ENCODE results near the gene CCT8. TPM values are rescaled to one million over a fixed set of nuclear protein-coding genes. Genes with fewer than 3 reads are reported as not detected.

CCT8 gene
- total and polyA plus RNA-seq, 2 of the 4 experiments (the other 2 are of a cell fraction): 172 to 192 TPM

DNA sequence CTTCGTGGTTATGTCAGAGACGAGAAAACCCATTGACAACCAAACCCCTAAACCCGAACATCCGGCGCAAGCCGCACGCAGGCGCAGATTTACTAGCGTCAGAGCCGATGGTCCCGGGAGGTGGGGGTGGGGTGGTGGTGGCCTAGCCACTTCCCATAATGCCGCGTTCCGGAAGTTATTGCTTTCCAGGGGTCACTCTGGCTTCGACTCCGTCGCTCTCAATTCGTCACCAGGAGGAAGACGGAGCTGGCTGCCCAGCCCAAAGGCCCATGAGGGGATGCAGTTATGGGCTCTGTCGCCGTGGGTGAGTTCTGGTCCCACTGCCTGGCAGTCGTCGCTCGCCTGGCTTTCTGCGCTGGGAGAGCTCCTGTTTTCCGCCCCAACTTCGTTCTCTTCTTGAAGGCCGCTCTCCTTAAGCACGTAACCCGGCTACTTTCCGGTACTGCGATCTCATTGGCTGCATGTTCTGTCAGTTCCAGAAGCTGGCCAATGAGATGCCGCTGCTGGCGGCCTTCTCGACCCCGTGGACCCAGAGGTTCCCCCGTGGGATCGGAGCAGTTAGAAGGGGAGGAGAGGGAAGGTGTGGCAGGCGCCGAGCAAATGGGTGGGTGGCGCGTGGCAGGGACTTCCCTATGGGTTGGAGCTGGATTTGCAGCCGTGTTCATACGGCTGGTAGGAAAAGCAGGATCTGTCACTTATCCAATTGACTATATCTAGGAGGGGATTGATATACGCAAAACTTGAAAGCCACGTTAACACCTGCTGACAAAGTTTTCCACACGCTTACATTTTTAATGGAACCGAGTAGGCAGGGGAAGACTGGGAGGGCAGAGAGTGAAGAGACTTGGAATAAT is 48.7 kb downstream of the CCT8 start, which contains the start of gene USP16 (continued):
- no peak for TF ChIP-seq NFE2L2 (IDR thresholded peaks at IDR 0.05; ENCODE audit: low read depth, low read length)
- TF ChIP-seq RAD21 (IDR thresholded peaks at IDR 0.05; ENCODE audit: low read length): peak; percentile 11; the same call in 1 of the 2 replicates
- TF ChIP-seq CEBPB (IDR thresholded peaks at IDR 0.05; ENCODE audit: low read depth, low read length): no peak
- 0 out of 2 replicates have a peak, but pooled peaks have one; percentile 49 for TF ChIP-seq CHD1 (IDR thresholded peaks at IDR 0.05; ENCODE audit: low read depth, low read length)

DNA sequence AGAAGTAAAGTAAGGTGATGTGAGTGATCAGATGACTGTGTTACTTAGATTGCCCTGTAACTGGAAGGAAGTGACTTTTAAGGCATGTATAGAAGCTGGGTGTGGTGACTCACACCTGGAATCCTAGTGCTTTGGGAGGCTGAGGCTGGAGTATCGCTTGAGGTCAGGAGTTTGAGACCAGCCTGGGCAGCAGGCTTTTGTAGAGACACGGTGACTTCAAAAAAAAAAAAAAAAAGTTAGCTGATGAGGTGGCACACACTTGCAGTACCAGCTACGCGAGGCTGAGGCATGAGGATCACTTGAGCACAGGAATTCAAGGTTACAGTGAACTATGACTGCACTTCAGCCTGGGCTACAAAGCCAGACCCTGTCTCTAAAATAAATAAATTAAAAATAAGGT is 51.3 kb downstream of the CCT8 start:
- POLR2A ChIA-PET (ENCODE audit: unreplicated experiment): no interaction called here
- dilution Hi-C loops (cut with HindIII; ENCODE audit: low sequenced_read_pairs, unreplicated experiment): no loop called here

More for the DNA sequence above, 51.3 kb downstream of the CCT8 start:
- H3K4me2 ChIP-seq (ENCODE audit: low read depth, low read length): no peak overlapping the region
- H3K9ac ChIP-seq (ENCODE audit: low read depth, low read length): no peak overlapping the region
- H3K4ac ChIP-seq (ENCODE audit: low read depth, low read length): no peak overlapping the region
- no peak overlapping the region for H2BK15ac ChIP-seq (ENCODE audit: low read depth, low read length)
- no peak overlapping the region for H4K5ac ChIP-seq (ENCODE audit: low read depth, low read length)
- DNase-seq: no peak
- H3K9me1 ChIP-seq (ENCODE audit: insufficient read depth, low read length): peaks cover 6% of the 10 kb centered on the region
- TF ChIP-seq MAFK (IDR thresholded peaks at IDR 0.05; ENCODE audit: low read depth, low read length) (no peak), CHD1 (IDR thresholded peaks at IDR 0.05; ENCODE audit: low read depth, low read length) (no peak), RFX5 (IDR thresholded peaks at IDR 0.05; ENCODE audit: low read depth, low read length) (no peak), BHLHE40 (IDR thresholded peaks at IDR 0.05; ENCODE audit: low read depth, low read length) (no peak), RAD21 (IDR thresholded peaks at IDR 0.05; ENCODE audit: low read length) (no peak), MAZ (IDR thresholded peaks at IDR 0.05; ENCODE audit: borderline replicate concordance, low read depth, low read length) (no peak), NFE2L2 (IDR thresholded peaks at IDR 0.05; ENCODE audit: low read depth, low read length) (no peak)
- TF ChIP-seq, protein P1, sequence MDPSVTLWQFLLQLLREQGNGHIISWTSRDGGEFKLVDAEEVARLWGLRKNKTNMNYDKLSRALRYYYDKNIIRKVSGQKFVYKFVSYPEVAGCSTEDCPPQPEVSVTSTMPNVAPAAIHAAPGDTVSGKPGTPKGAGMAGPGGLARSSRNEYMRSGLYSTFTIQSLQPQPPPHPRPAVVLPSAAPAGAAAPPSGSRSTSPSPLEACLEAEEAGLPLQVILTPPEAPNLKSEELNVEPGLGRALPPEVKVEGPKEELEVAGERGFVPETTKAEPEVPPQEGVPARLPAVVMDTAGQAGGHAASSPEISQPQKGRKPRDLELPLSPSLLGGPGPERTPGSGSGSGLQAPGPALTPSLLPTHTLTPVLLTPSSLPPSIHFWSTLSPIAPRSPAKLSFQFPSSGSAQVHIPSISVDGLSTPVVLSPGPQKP (IDR thresholded peaks at IDR 0.05; ENCODE audit: borderline replicate concordance, low read depth, low read length): no peak
- TF ChIP-seq, protein P2, sequence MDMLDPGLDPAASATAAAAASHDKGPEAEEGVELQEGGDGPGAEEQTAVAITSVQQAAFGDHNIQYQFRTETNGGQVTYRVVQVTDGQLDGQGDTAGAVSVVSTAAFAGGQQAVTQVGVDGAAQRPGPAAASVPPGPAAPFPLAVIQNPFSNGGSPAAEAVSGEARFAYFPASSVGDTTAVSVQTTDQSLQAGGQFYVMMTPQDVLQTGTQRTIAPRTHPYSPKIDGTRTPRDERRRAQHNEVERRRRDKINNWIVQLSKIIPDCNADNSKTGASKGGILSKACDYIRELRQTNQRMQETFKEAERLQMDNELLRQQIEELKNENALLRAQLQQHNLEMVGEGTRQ (IDR thresholded peaks at IDR 0.05; ENCODE audit: low read depth, low read length): no peak
- ATAC-seq (ENCODE audit: low read depth): no peak
- no peak overlapping the region for H3K4me3 ChIP-seq (ENCODE audit: insufficient read depth, low read depth, low read length)
- no peak overlapping the region for H2BK5ac ChIP-seq (ENCODE audit: low read depth, low read length, poor library complexity, severe bottlenecking)
- in situ Hi-C loops (cut with MboI; ENCODE audit: low sequenced_read_pairs): no loop called here
- H2AK9ac ChIP-seq (replicated peaks; ENCODE audit: low read depth, low read length, poor library complexity): no peak overlapping the region
- intact Hi-C loops (cut with micrococcal nuclease): loop anchor here (10.0 kb wide), 1 partner anchor 57 kb away; no protein-coding TSS in a partner anchor
- H3K79me1 ChIP-seq (ENCODE audit: low read depth in 1 of 2, low read length in 2 of 2): peaks cover 15 to 43% of the 10 kb centered on the region in 2 experiments
- no peak overlapping the region for H4K91ac ChIP-seq (ENCODE audit: insufficient read depth, low read depth, low read length)
- no peak overlapping the region for H2BK120ac ChIP-seq (ENCODE audit: low read depth, low read length)
- H2BK20ac ChIP-seq (ENCODE audit: low read depth, low read length): no peak overlapping the region
- H3K27me3 ChIP-seq (ENCODE audit: control insufficient read depth, insufficient read depth, low read length): no peaks in the 10 kb centered on the region
- H3K36me3 ChIP-seq (ENCODE audit: control insufficient read depth, insufficient read depth, low read length): no peaks in the 10 kb centered on the region
- 100% methylated on average over 1 of the region's 4 CpGs; no CpG with 5 or more reads in 1 of the 2 experiments for WGBS, 2 experiments (ENCODE audit: extremely low coverage in 2 of 2, insufficient read length in 1 of 2)
- no peak overlapping the region for H4K8ac ChIP-seq (ENCODE audit: low read depth in 2 of 2, low read length in 2 of 2)
- no peak overlapping the region for H3K56ac ChIP-seq (ENCODE audit: extremely low read depth, insufficient read depth, low read length)
- no peak overlapping the region for H3K23ac ChIP-seq (ENCODE audit: low read depth, low read length)
- CTCF ChIA-PET: interaction anchor here (0.6 kb wide), 1 partner anchor 149 kb away, joined by 3 read pairs; no protein-coding TSS in a partner anchor
- no peaks in the 10 kb centered on the region for H3K9me3 ChIP-seq (ENCODE audit: control insufficient read depth, insufficient read depth, low read length)
- no TSS peak for BruUV-seq (replicated peaks)
- H4K20me1 ChIP-seq (ENCODE audit: insufficient read depth, low read length): no peaks in the 10 kb centered on the region
- H2AFZ ChIP-seq (replicated peaks; ENCODE audit: low read length, poor library complexity): no peak overlapping the region
- H3K4me1 ChIP-seq (ENCODE audit: control insufficient read depth, insufficient read depth, low read length): peaks cover 3% of the 10 kb centered on the region
- no peak overlapping the region for H2AK5ac ChIP-seq (ENCODE audit: low read depth, low read length)
- H3K14ac ChIP-seq (replicated peaks; ENCODE audit: low read depth, low read length): no peak overlapping the region
- H3K18ac ChIP-seq (ENCODE audit: low read depth, low read length): no peak overlapping the region
- no peak overlapping the region for H3K27ac ChIP-seq (ENCODE audit: insufficient read depth, low read length)

Measured in IMR-90 (cell line).